NCI-H460 (cell line): ENCODE data around the gene CLEC14A. TPM values are rescaled to one million over a fixed set of nuclear protein-coding genes. Genes with fewer than 3 reads are reported as not detected.

Experiments
- DNase-seq: peaks from one replicate; pipeline ENCODE4 v3.0.0-alpha.2; 2016; ENCODE audit warnings: low read depth; ENCODE audit errors: extremely low read depth
- total RNA-seq: library from RNA; depleted of rRNA; stranded (reverse); fragments of >200 nt; shearing (Covaris generic); gene quantifications from 2 replicates; pipeline ENCODE4 v1.2.3, GENCODE V29; 2014; rRNA removed

CLEC14A gene
- total RNA-seq, 1 experiment from 2014 or later = not detected

- no peak for DNase-seq
Measured at GRCh38 chr14:38206689-38207376, 49.1 kb downstream of the CLEC14A start.

- no peak for DNase-seq
Measured at GRCh38 chr14:38205949-38206665, 49.8 kb downstream of the CLEC14A start.

- DNase-seq = no peak
Measured at GRCh38 chr14:38205119-38205813, 50.6 kb downstream of the CLEC14A start.

GRCh38 chr14:38204719-38205115 lies 51.2 kb downstream of the CLEC14A start:
- no peak for DNase-seq

Other genes starting within 250 kb of the CLEC14A start
- gene SSTR1, start 48.2 kb downstream of the CLEC14A start, total RNA-seq = not detected in 2 replicates